Panc1 (cell line): ENCODE data around the gene LPIN2. TPM values are rescaled to one million over a fixed set of nuclear protein-coding genes. Genes with fewer than 3 reads are reported as not detected.
"Not testable (repeated sequence)": the region's sequence is repeated elsewhere in the genome, so short reads cannot be mapped to it uniquely, and the experiment has no call there.

ENCODE experiments used
- ATAC-seq: fragments of 200-7000 bp; cut with Tn5 transposase; 2 replicates; pipeline ENCODE4 v1.9.1; 2020; ENCODE audit warnings: mild to moderate bottlenecking, moderate library complexity
- BruUV-seq: library from RNA; stranded (reverse); fragments of 400-500 nt; replicated peaks from 2 replicates; lab custom pipeline; 2021; lab: Mats Ljungman, UMichigan
- CTCF ChIA-PET: fragments of 300-600 bp; sonication (Branson Sonifier 250); formaldehyde crosslinking; loops from one replicate; lab custom pipeline; 2022; ENCODE audit warnings: antibody characterized with exemption; lab: Charles Lee
- POLR2A ChIA-PET: fragments of 300-600 bp; sonication (Branson Sonifier 250); formaldehyde crosslinking; loops from one replicate; lab custom pipeline; 2022; ENCODE audit warnings: antibody characterized with exemption; lab: Charles Lee
- DNase-seq: peaks from one replicate; pipeline ENCODE4 v3.0.0-alpha.2; 2010; ENCODE audit warnings: low read depth, low spot score
- H3K27ac ChIP-seq: 2 replicates; pipeline ENCODE4 v1.5.1; 2011; ENCODE audit warnings: mild to moderate bottlenecking, low read length, inconsistent platforms
- H3K27me3 ChIP-seq: fragments of 200-500 bp; sonication (Bioruptor generic); 2 replicates; pipeline ENCODE4 v1.6.0; 2014; ENCODE audit warnings: low read length, inconsistent platforms; ENCODE audit not compliant: control insufficient read depth, insufficient read depth
- H3K36me3 ChIP-seq: fragments of 200-500 bp; sonication (Bioruptor generic); 2 replicates; pipeline ENCODE4 v1.5.1; 2014; ENCODE audit warnings: inconsistent platforms, mild to moderate bottlenecking, low read length, moderate library complexity; ENCODE audit not compliant: control insufficient read depth, insufficient read depth
- H3K4me1 ChIP-seq: 2 replicates; pipeline ENCODE4 v1.5.1; 2011; ENCODE audit warnings: inconsistent platforms, mild to moderate bottlenecking, low read length, moderate library complexity; ENCODE audit not compliant: control insufficient read depth, insufficient read depth
- H3K4me3 ChIP-seq, 2 experiments: 2 replicates each; pipeline ENCODE4 v1.5.1; 2011 to 2012; ENCODE audit warnings: low read depth in 2 of 2, low read length in 2 of 2, mild to moderate bottlenecking in 2 of 2, inconsistent platforms in 1 of 2, moderate library complexity in 1 of 2
- H3K9me3 ChIP-seq: fragments of 200-500 bp; sonication (Bioruptor generic); 2 replicates; pipeline ENCODE4 v1.5.1; 2014; ENCODE audit warnings: low read depth, mild to moderate bottlenecking, inconsistent platforms, low read length, moderate library complexity; ENCODE audit not compliant: control insufficient read depth, insufficient read depth
- POLR2AphosphoS5 ChIP-seq: IDR thresholded peaks from 2 replicates; pipeline ENCODE4 v1.6.1; 2012; ENCODE audit warnings: mild to moderate bottlenecking, low read depth, low read length, moderate library complexity
- SIN3A ChIP-seq: IDR thresholded peaks from 2 replicates; pipeline ENCODE4 v1.6.1; 2012; ENCODE audit warnings: low read depth, mild to moderate bottlenecking, low read length, moderate library complexity, borderline replicate concordance; ENCODE audit not compliant: insufficient read depth
- TCF7L2 ChIP-seq: IDR thresholded peaks from 2 replicates; pipeline ENCODE4 v1.6.1; 2011; ENCODE audit warnings: mild to moderate bottlenecking, low read depth, low read length, inconsistent platforms
- in situ Hi-C: cut with HindIII; loops from 2 replicates; pipeline ENCODE4 v1.10.0; 2016; ENCODE audit warnings: low sequenced_read_pairs, low pct_unique_long_range_greater_than_20kb
- intact Hi-C: fragments of 100-400 bp; cut with micrococcal nuclease; formaldehyde crosslinking; loops from one replicate; pipeline ENCODE4 v1.10.0; 2022; ENCODE audit not compliant: unreplicated experiment
- total RNA-seq: library from RNA; stranded (reverse); gene quantifications from one replicate; pipeline ENCODE4 v1.2.1, GENCODE V29; 2021; ENCODE audit not compliant: unreplicated experiment
- TF ChIP-seq, protein P1 (sequence below), 2 experiments: IDR thresholded peaks; 2 replicates each; pipeline ENCODE4 v1.6.1; 2011 to 2012; ENCODE audit warnings: low read depth in 2 of 2, control low read depth in 1 of 2, low read length in 1 of 2, mild to moderate bottlenecking in 1 of 2, moderate library complexity in 1 of 2; ENCODE audit not compliant: insufficient read depth in 1 of 2
- TF ChIP-seq, protein P2 (sequence below): fragments of 450-650 bp; IDR thresholded peaks from 2 replicates; pipeline ENCODE4 v1.5.1; 2017; ENCODE audit warnings: mild to moderate bottlenecking

Gene LPIN2
- total RNA-seq, 1 experiment from 2014 or later, result 38.3 TPM

DNA sequence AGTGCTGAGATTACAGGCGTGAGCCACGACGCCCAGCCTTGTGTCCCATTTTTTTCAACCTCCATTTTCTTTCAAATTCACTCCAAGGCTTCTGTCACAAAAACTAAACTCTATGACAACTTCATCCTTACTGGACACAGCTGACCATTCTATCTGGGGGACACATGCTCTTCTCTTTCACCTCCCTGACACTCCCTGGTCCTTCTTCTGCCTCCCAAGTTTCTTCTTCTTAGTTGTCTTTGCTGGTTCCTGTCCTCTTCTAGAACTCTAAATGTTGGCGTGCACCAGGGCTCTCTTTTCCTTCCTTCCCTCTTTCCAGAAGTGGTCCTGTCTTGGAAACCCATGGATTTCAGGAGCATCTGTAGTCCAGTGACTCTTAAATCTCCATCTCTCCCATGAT is 40.1 kb upstream of the LPIN2 start:
- CTCF ChIA-PET, result no interaction called here
- intact Hi-C loops, result no loop called here
- in situ Hi-C loops, result no loop called here
- Histone ChIP-seq H3K27me3 (no peaks in the 10 kb centered on the region), H3K4me1 (peaks cover 8% of the 10 kb centered on the region), H3K4me3 (no peak overlapping the region), H3K27ac (no peak overlapping the region), H3K9me3 (no peaks in the 10 kb centered on the region), H3K36me3 (no peaks in the 10 kb centered on the region)
- POLR2A ChIA-PET, result no interaction called here
- TF ChIP-seq POLR2AphosphoS5, result no peak
- ATAC-seq, result no peak
- BruUV-seq, result no TSS peak
- no peak for DNase-seq

DNA sequence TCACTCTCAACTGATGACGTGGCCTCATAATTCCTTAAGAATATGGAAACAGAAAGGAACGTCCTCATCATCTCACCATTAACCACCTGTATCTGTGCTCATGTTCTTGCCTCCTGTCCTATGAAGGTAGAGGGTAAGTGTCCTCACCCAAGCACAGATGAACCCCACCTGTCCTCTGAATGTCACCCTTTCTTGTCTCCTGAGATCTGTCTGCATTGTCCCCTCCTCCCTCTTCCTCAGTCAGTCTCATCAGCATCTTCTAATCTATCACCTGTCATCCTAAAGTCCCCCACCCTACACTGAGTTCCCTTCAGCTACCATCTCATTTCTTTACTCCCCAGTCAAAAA is 39.4 kb upstream of the LPIN2 start:
- no peaks in the 10 kb centered on the region for H3K27me3 ChIP-seq
- POLR2A ChIA-PET, result no interaction called here
- H3K36me3 ChIP-seq, result no peaks in the 10 kb centered on the region
- H3K4me1 ChIP-seq, result peaks cover 7% of the 10 kb centered on the region
- H3K4me3 ChIP-seq, result no peak overlapping the region
- no peak overlapping the region for H3K27ac ChIP-seq
- H3K9me3 ChIP-seq, result no peaks in the 10 kb centered on the region
- in situ Hi-C loops (no loop called here), intact Hi-C loops (no loop called here)
- no TSS peak for BruUV-seq
- ATAC-seq, result no peak
- TF ChIP-seq POLR2AphosphoS5 (no peak), TCF7L2 (no peak), SIN3A (no peak)
- TF ChIP-seq, protein P1, sequence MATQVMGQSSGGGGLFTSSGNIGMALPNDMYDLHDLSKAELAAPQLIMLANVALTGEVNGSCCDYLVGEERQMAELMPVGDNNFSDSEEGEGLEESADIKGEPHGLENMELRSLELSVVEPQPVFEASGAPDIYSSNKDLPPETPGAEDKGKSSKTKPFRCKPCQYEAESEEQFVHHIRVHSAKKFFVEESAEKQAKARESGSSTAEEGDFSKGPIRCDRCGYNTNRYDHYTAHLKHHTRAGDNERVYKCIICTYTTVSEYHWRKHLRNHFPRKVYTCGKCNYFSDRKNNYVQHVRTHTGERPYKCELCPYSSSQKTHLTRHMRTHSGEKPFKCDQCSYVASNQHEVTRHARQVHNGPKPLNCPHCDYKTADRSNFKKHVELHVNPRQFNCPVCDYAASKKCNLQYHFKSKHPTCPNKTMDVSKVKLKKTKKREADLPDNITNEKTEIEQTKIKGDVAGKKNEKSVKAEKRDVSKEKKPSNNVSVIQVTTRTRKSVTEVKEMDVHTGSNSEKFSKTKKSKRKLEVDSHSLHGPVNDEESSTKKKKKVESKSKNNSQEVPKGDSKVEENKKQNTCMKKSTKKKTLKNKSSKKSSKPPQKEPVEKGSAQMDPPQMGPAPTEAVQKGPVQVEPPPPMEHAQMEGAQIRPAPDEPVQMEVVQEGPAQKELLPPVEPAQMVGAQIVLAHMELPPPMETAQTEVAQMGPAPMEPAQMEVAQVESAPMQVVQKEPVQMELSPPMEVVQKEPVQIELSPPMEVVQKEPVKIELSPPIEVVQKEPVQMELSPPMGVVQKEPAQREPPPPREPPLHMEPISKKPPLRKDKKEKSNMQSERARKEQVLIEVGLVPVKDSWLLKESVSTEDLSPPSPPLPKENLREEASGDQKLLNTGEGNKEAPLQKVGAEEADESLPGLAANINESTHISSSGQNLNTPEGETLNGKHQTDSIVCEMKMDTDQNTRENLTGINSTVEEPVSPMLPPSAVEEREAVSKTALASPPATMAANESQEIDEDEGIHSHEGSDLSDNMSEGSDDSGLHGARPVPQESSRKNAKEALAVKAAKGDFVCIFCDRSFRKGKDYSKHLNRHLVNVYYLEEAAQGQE (IDR thresholded peaks at IDR 0.05; ENCODE audit: insufficient read depth in 1 of 2, low read depth in 2 of 2, low read length in 1 of 2), result no peak
- TF ChIP-seq, protein P2, sequence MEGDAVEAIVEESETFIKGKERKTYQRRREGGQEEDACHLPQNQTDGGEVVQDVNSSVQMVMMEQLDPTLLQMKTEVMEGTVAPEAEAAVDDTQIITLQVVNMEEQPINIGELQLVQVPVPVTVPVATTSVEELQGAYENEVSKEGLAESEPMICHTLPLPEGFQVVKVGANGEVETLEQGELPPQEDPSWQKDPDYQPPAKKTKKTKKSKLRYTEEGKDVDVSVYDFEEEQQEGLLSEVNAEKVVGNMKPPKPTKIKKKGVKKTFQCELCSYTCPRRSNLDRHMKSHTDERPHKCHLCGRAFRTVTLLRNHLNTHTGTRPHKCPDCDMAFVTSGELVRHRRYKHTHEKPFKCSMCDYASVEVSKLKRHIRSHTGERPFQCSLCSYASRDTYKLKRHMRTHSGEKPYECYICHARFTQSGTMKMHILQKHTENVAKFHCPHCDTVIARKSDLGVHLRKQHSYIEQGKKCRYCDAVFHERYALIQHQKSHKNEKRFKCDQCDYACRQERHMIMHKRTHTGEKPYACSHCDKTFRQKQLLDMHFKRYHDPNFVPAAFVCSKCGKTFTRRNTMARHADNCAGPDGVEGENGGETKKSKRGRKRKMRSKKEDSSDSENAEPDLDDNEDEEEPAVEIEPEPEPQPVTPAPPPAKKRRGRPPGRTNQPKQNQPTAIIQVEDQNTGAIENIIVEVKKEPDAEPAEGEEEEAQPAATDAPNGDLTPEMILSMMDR, result no peak
- DNase-seq, result no peak
- CTCF ChIA-PET, result no interaction called here

DNA sequence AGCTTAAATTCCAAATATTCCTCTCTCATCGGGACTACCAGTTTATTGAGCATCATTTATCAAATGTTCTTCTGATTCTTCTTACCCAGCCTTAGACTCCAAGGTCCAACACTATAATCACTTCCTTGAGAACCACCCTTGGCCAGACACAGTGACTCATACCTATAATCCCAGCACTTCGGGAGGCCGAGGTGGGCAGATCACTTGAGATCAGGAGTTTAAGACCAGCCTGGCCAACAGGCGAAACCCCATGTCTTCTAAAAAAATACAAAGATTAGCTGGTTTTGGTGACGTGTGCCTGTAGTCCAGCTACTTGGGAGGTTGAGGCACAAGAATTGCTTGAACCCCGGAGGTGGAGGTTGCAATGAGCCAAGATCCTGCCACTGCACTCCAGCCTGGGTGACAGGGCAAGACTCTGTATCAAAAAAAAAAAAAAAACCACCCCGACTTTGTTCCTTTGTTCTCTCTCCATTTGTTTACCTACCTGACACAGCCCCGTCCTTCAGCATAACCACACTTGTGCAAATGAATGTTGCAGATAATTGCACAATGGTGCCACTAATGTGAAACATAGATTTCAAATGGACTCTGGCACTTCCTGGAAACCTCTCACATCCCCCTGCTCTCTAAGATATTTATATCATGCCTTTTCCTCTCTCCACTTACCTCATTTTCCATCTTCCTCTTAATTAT is 38.9 kb upstream of the LPIN2 start:
- ChIA-PET POLR2A (no interaction called here), CTCF (no interaction called here)
- Histone ChIP-seq H3K27ac (no peak overlapping the region), H3K36me3 (no peaks in the 10 kb centered on the region), H3K4me1 (peaks cover 5% of the 10 kb centered on the region; the same call in 1 of the 2 replicates), H3K9me3 (no peaks in the 10 kb centered on the region), H3K4me3 (no peak overlapping the region), H3K27me3 (no peaks in the 10 kb centered on the region)
- intact Hi-C loops (no loop called here), in situ Hi-C loops (no loop called here)
- ATAC-seq, result no peak
- TF ChIP-seq, protein P2, result no peak
- no peak for TF ChIP-seq TCF7L2
- TF ChIP-seq SIN3A, result no peak
- BruUV-seq, result no TSS peak
- DNase-seq, result no peak

DNA sequence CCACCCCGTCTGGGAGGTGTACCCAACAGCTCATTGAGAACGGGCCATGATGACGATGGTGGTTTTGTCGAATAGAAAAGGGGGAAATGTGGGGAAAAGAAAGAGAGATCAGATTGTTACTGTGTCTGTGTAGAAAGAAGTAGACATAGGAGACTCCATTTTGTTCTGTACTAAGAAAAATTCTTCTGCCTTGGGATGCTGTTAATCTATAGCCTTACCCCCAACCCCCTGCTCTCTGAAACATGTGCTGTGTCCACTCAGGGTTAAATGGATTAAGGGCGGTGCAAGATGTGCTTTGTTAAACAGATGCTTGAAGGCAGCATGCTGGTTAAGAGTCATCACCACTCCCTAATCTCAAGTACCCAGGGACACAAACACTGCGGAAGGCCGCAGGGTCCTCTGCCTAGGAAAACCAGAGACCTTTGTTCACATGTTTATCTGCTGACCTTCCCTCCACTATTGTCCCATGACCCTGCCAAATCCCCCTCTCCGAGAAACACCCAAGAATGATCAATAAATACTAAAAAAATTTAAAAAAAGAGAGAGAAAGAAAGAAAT is 37.0 kb upstream of the LPIN2 start:
- ATAC-seq, CTCF ChIA-PET, in situ Hi-C loops, H3K4me1 ChIP-seq, H3K9me3 ChIP-seq, BruUV-seq, DNase-seq, POLR2A ChIA-PET, H3K27ac ChIP-seq, H3K27me3 ChIP-seq, H3K4me3 ChIP-seq, H3K36me3 ChIP-seq: not testable (repeated sequence)
- intact Hi-C loops, result loop anchor here (10.0 kb wide), 1 partner anchor 165 kb away; the partner anchor contains the start of gene MYOM1
